NT2/D1 (cell line): ENCODE measurements around the gene ZNF670.

Experiments
- DNase-seq: peaks from one replicate; pipeline ENCODE4 v3.0.0-alpha.2; 2011; ENCODE audit warnings: low read depth, low spot score
- H3K27me3 ChIP-seq: 2 replicates; pipeline ENCODE4 v1.6.0; 2011; ENCODE audit warnings: mild to moderate bottlenecking; ENCODE audit not compliant: insufficient read length, insufficient read depth
- H3K36me3 ChIP-seq: 2 replicates; pipeline ENCODE4 v1.6.1; 2011; ENCODE audit warnings: mild to moderate bottlenecking, low read length, mixed read lengths; ENCODE audit not compliant: insufficient read depth, insufficient read length
- H3K4me1 ChIP-seq: 2 replicates; pipeline ENCODE4 v1.5.1; 2011; ENCODE audit not compliant: insufficient read depth, insufficient read length
- H3K4me3 ChIP-seq: 2 replicates; pipeline ENCODE4 v1.5.1; 2011; ENCODE audit warnings: low read depth; ENCODE audit not compliant: insufficient read length
- H3K9ac ChIP-seq: 2 replicates; pipeline ENCODE4 v1.6.0; 2011; ENCODE audit warnings: low read depth; ENCODE audit not compliant: insufficient read length
- H3K9me3 ChIP-seq: 2 replicates; pipeline ENCODE4 v1.5.1; 2011; ENCODE audit warnings: mild to moderate bottlenecking, low read length; ENCODE audit not compliant: insufficient read depth
- SUZ12 ChIP-seq: IDR thresholded peaks from 2 replicates; pipeline ENCODE4 v1.6.1; 2011; ENCODE audit not compliant: insufficient read length, insufficient read depth; ENCODE audit errors: extremely low read depth
- YY1 ChIP-seq: IDR thresholded peaks from 2 replicates; pipeline ENCODE4 v1.6.1; 2011; ENCODE audit not compliant: insufficient read length, insufficient read depth
- ZNF274 ChIP-seq: IDR thresholded peaks from 2 replicates; pipeline ENCODE4 v1.6.1; 2011; ENCODE audit warnings: mild to moderate bottlenecking, low read depth, low read length

Gene ZNF670

GRCh38 chr1:247070645-247071044 is 8.0 kb downstream of the ZNF670 start:
- Histone ChIP-seq H3K4me3 (no peak overlapping the region), H3K27me3 (no peaks in the 10 kb centered on the region), H3K9me3 (peaks cover 66% of the 10 kb centered on the region), H3K4me1 (no peaks in the 10 kb centered on the region), H3K36me3 (peaks cover 13% of the 10 kb centered on the region), H3K9ac (no peak overlapping the region)
- TF ChIP-seq SUZ12: no peak
- no peak for TF ChIP-seq YY1
- no peak for TF ChIP-seq ZNF274
- DNase-seq: no peak

- TF ChIP-seq ZNF274 (no peak), SUZ12 (no peak), YY1 (no peak)
- Histone ChIP-seq H3K9me3 (peaks cover 41% of the 10 kb centered on the region), H3K9ac (no peak overlapping the region), H3K36me3 (no peaks in the 10 kb centered on the region), H3K4me1 (no peaks in the 10 kb centered on the region), H3K27me3 (no peaks in the 10 kb centered on the region), H3K4me3 (no peak overlapping the region)
- DNase-seq: no peak
Measured at GRCh38 chr1:247064304-247064703, 14.3 kb downstream of the ZNF670 start.

- Histone ChIP-seq H3K9me3 (peaks cover 51% of the 10 kb centered on the region), H3K27me3 (no peaks in the 10 kb centered on the region)
- TF ChIP-seq ZNF274 (no peak), SUZ12 (no peak), YY1 (no peak)
Measured at GRCh38 chr1:247060771-247061170, 17.8 kb downstream of the ZNF670 start.

GRCh38 chr1:247056071-247056470 is 22.5 kb downstream of the ZNF670 start:
- Histone ChIP-seq H3K27me3 (no peaks in the 10 kb centered on the region), H3K9me3 (peaks cover 82% of the 10 kb centered on the region)
- TF ChIP-seq SUZ12: no peak
- TF ChIP-seq ZNF274: no peak
- no peak for TF ChIP-seq YY1

More at GRCh38 chr1:247060771-247061170, 17.8 kb downstream of the ZNF670 start:
- Histone ChIP-seq H3K4me1 (no peaks in the 10 kb centered on the region), H3K9ac (no peak overlapping the region), H3K36me3 (no peaks in the 10 kb centered on the region), H3K4me3 (no peak overlapping the region)
- no peak for DNase-seq

GRCh38 chr1:247054992-247055415 is 23.6 kb downstream of the ZNF670 start:
- H3K36me3 ChIP-seq: peaks cover 6% of the 10 kb centered on the region
- no peak for DNase-seq
- no peaks in the 10 kb centered on the region for H3K4me1 ChIP-seq
- H3K27me3 ChIP-seq: no peaks in the 10 kb centered on the region
- H3K4me3 ChIP-seq: no peak overlapping the region
- no peak overlapping the region for H3K9ac ChIP-seq
- H3K9me3 ChIP-seq: peaks cover 87% of the 10 kb centered on the region
- TF ChIP-seq SUZ12: no peak

More at GRCh38 chr1:247056071-247056470, 22.5 kb downstream of the ZNF670 start:
- H3K4me1 ChIP-seq: no peaks in the 10 kb centered on the region
- no peak overlapping the region for H3K4me3 ChIP-seq
- DNase-seq: no peak
- no peak overlapping the region for H3K9ac ChIP-seq
- peaks cover 6% of the 10 kb centered on the region for H3K36me3 ChIP-seq

GRCh38 chr1:247047702-247048101 is 30.9 kb downstream of the ZNF670 start:
- TF ChIP-seq YY1: no peak
- no peak for TF ChIP-seq SUZ12
- TF ChIP-seq ZNF274: no peak
- Histone ChIP-seq H3K4me1 (no peaks in the 10 kb centered on the region), H3K36me3 (peaks cover 2% of the 10 kb centered on the region), H3K9ac (no peak overlapping the region), H3K27me3 (no peaks in the 10 kb centered on the region), H3K9me3 (peaks cover 100% of the 10 kb centered on the region), H3K4me3 (no peak overlapping the region)
- no peak for DNase-seq

- no peaks in the 10 kb centered on the region for H3K27me3 ChIP-seq
- H3K36me3 ChIP-seq: no peaks in the 10 kb centered on the region
- no peak overlapping the region for H3K9ac ChIP-seq
- DNase-seq: no peak
- H3K9me3 ChIP-seq: peaks cover 99% of the 10 kb centered on the region
- no peak overlapping the region for H3K4me3 ChIP-seq
- H3K4me1 ChIP-seq: no peaks in the 10 kb centered on the region
- no peak for TF ChIP-seq SUZ12
- TF ChIP-seq YY1: no peak
- no peak for TF ChIP-seq ZNF274
Measured at GRCh38 chr1:247047260-247047659, 31.4 kb downstream of the ZNF670 start.

GRCh38 chr1:247043406-247043805 is 35.2 kb downstream of the ZNF670 start:
- DNase-seq: no peak
- Histone ChIP-seq H3K9ac (no peak overlapping the region), H3K27me3 (no peaks in the 10 kb centered on the region), H3K9me3 (peaks cover 100% of the 10 kb centered on the region), H3K36me3 (peaks cover 12% of the 10 kb centered on the region), H3K4me3 (no peak overlapping the region), H3K4me1 (no peaks in the 10 kb centered on the region)
- TF ChIP-seq YY1 (no peak), ZNF274 (no peak), SUZ12 (no peak)
